Neural cell (in vitro differentiated cells): Measurements from ENCODE around the gene MRPL38. TPM values are rescaled to one million over a fixed set of nuclear protein-coding genes. Genes with fewer than 3 reads are reported as not detected.

Experiments
- H2AFZ ChIP-seq: fragments of 200-600, 300-800 bp; sonication (generic), shearing (Covaris generic); 2 replicates; pipeline ENCODE4 v1.6.0; 2014; ENCODE audit warnings: low read depth, mild to moderate bottlenecking, antibody characterized with exemption, low read length, moderate library complexity
- H3F3A ChIP-seq: fragments of 200-600 bp; shearing (Covaris generic); 2 replicates; pipeline ENCODE4 v1.6.1; 2016; ENCODE audit warnings: mild to moderate bottlenecking, moderate library complexity, mixed read lengths, antibody characterized with exemption, low read length; ENCODE audit not compliant: insufficient read depth, poor library complexity, severe bottlenecking
- H3K27ac ChIP-seq: fragments of 200-600, 300-800 bp; sonication (generic), shearing (Covaris generic); 2 replicates; pipeline ENCODE4 v1.5.1; 2014; ENCODE audit warnings: mild to moderate bottlenecking, low read length, moderate library complexity
- H3K27me3 ChIP-seq: fragments of 300-800, 200-600 bp; sonication (generic), shearing (Covaris generic); 2 replicates; pipeline ENCODE4 v1.6.0; 2014; ENCODE audit warnings: mild to moderate bottlenecking, low read depth, low read length, moderate library complexity; ENCODE audit not compliant: insufficient read depth
- H3K36me3 ChIP-seq: fragments of 300-800, 200-600 bp; sonication (generic), shearing (Covaris generic); 2 replicates; pipeline ENCODE4 v1.5.1; 2014; ENCODE audit warnings: mild to moderate bottlenecking, antibody characterized with exemption, low read length, moderate library complexity; ENCODE audit not compliant: insufficient read depth
- H3K4me2 ChIP-seq: fragments of 300-800, 200-600 bp; sonication (generic), shearing (Covaris generic); 2 replicates; pipeline ENCODE4 v1.6.0; 2014; ENCODE audit warnings: mild to moderate bottlenecking, low read length
- H3K4me3 ChIP-seq: fragments of 300-800, 200-600 bp; sonication (generic), shearing (Covaris generic); 2 replicates; pipeline ENCODE4 v1.5.1; 2014; ENCODE audit warnings: mild to moderate bottlenecking, low read length, moderate library complexity
- H3K79me2 ChIP-seq: fragments of 200-600 bp; shearing (Covaris generic); replicated peaks from 2 replicates; pipeline ENCODE4 v1.6.0; 2014; ENCODE audit warnings: mild to moderate bottlenecking, low read length, moderate library complexity; ENCODE audit not compliant: insufficient read depth
- H3K9ac ChIP-seq: fragments of 300-800, 200-600 bp; sonication (generic), shearing (Covaris generic); 2 replicates; pipeline ENCODE4 v1.6.1; 2016; ENCODE audit warnings: mild to moderate bottlenecking, low read length, mixed read lengths
- H3K9me2 ChIP-seq: fragments of 200-600 bp; shearing (Covaris generic); 2 replicates; pipeline ENCODE4 v1.6.1; 2016; ENCODE audit warnings: mild to moderate bottlenecking, low read length, mixed read lengths; ENCODE audit not compliant: insufficient read depth
- H3K9me3 ChIP-seq: fragments of 200-600, 300-800 bp; sonication (generic), shearing (Covaris generic); 2 replicates; pipeline ENCODE4 v1.6.1; 2016; ENCODE audit warnings: mild to moderate bottlenecking, mixed run types, low read length, moderate library complexity, mixed read lengths
- H4K20me1 ChIP-seq: fragments of 200-600 bp; shearing (Covaris generic); 2 replicates; pipeline ENCODE4 v1.6.1; 2016; ENCODE audit warnings: mild to moderate bottlenecking, mixed run types; ENCODE audit not compliant: insufficient read depth
- CTCF ChIP-seq: fragments of 450-650 bp; IDR thresholded peaks from 2 replicates; pipeline ENCODE4 v1.5.1; 2014; ENCODE audit warnings: antibody characterized with exemption, mild to moderate bottlenecking, moderate library complexity; ENCODE audit not compliant: poor library complexity, severe bottlenecking
- EP300 ChIP-seq: fragments of 450-650 bp; conservative IDR thresholded peaks from 2 replicates; pipeline ENCODE4 v1.6.1; 2014; ENCODE audit warnings: antibody characterized with exemption, mild to moderate bottlenecking, moderate library complexity; ENCODE audit not compliant: poor library complexity, severe bottlenecking
- EZH2 ChIP-seq: fragments of 200-600, 300-800 bp; shearing (Covaris generic), sonication (generic); IDR thresholded peaks from 2 replicates; pipeline ENCODE4 v1.6.1; 2014; ENCODE audit warnings: antibody characterized with exemption, low read length, borderline replicate concordance, mild to moderate bottlenecking; ENCODE audit not compliant: insufficient read depth, poor library complexity, severe bottlenecking
- MXI1 ChIP-seq: fragments of 450-650 bp; conservative IDR thresholded peaks from 2 replicates; pipeline ENCODE4 v1.6.1; 2014; ENCODE audit warnings: antibody characterized with exemption, mild to moderate bottlenecking; ENCODE audit not compliant: poor library complexity, severe bottlenecking
- POLR2AphosphoS5 ChIP-seq: IDR thresholded peaks from 2 replicates; pipeline ENCODE4 v1.6.1; 2012
- RAD21 ChIP-seq: fragments of 450-650 bp; conservative IDR thresholded peaks from 2 replicates; pipeline ENCODE4 v1.6.1; 2014; ENCODE audit warnings: antibody characterized with exemption, mild to moderate bottlenecking, moderate library complexity
- REST ChIP-seq: IDR thresholded peaks from 2 replicates; pipeline ENCODE4 v1.6.1; 2012; ENCODE audit warnings: borderline replicate concordance
- SMC3 ChIP-seq: fragments of 450-650 bp; conservative IDR thresholded peaks from 2 replicates; pipeline ENCODE4 v1.6.1; 2014; ENCODE audit warnings: antibody characterized with exemption, mild to moderate bottlenecking, moderate library complexity; ENCODE audit not compliant: poor library complexity
- TAF1 ChIP-seq: IDR thresholded peaks from 2 replicates; pipeline ENCODE4 v1.6.1; 2012; ENCODE audit warnings: low read depth
- polyA plus RNA-seq: library from polyadenylated mRNA; depleted of rRNA; stranded (reverse); fragments of >200 nt; gene quantifications from 2 replicates; pipeline ENCODE4 v1.2.3, GENCODE V29; 2014

MRPL38 gene
- polyA plus RNA-seq, 1 donor from 2014 or later = 91.2 TPM

GRCh38 chr17:75906143-75906884 is 1.6 kb upstream of the MRPL38 start:
- TF ChIP-seq MXI1 (no peak), SMC3 (no peak), EZH2 (no peak), CTCF (no peak), RAD21 (no peak), REST (no peak), TAF1 (no peak), POLR2AphosphoS5 (no peak), EP300 (no peak)
- no peaks in the 10 kb centered on the region for H3K9me2 ChIP-seq
- H3F3A ChIP-seq = no peaks in the 10 kb centered on the region
- H3K9me3 ChIP-seq = no peaks in the 10 kb centered on the region
- no peak overlapping the region for H2AFZ ChIP-seq
- H3K27ac ChIP-seq = no peak overlapping the region
- no peaks in the 10 kb centered on the region for H4K20me1 ChIP-seq
- no peaks in the 10 kb centered on the region for H3K27me3 ChIP-seq
- no peak overlapping the region for H3K4me3 ChIP-seq
- H3K36me3 ChIP-seq = no peaks in the 10 kb centered on the region
- H3K4me2 ChIP-seq = no peak overlapping the region
- H3K9ac ChIP-seq = no peak overlapping the region
- H3K79me2 ChIP-seq = no peaks in the 10 kb centered on the region

DNA sequence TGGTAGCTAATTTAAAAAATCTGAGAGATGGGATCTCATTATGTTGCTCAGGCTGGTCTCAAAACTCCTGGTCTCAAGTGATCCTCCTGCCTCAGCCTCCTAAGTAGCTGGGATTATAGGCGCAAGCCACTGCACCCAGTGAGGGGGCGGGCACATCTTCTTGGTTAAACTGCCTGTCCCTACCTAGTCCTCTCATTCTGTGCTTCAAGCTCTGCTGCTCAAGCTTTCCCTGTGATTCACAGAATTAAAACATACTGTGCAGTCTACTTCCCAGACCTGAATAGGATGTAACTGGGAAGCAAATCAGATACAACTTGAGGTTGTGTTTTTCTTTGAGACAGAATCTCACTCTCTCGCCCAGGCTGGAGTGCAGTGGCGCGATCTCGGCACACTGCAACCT is 2.3 kb downstream of the MRPL38 start:
- Histone ChIP-seq H3K27me3 (no peaks in the 10 kb centered on the region), H4K20me1 (no peaks in the 10 kb centered on the region), H3K4me2 (no peak overlapping the region), H2AFZ (no peak overlapping the region), H3K4me3 (no peak overlapping the region), H3K36me3 (no peaks in the 10 kb centered on the region), H3F3A (no peaks in the 10 kb centered on the region), H3K9me2 (no peaks in the 10 kb centered on the region), H3K9me3 (no peaks in the 10 kb centered on the region), H3K27ac (no peak overlapping the region), H3K9ac (no peak overlapping the region), H3K79me2 (no peaks in the 10 kb centered on the region)
- TF ChIP-seq CTCF = no peak
